Vagina (tissue), 2 donors: Measurements from ENCODE around the gene CSMD2. TPM values are rescaled to one million over a fixed set of nuclear protein-coding genes. Genes with fewer than 3 reads are reported as not detected.

Experiments used
- DNase-seq, 2 donors: peaks; one replicate each; pipeline ENCODE4 v3.0.0-alpha.2; 2017; ENCODE audit errors: extremely low spot score in 2 of 2
- H3K27ac ChIP-seq: fragments of 200-600 bp; sonication (generic); one replicate; pipeline ENCODE4 v1.5.1; 2019
- H3K27me3 ChIP-seq: fragments of 200-600 bp; sonication (generic); one replicate; pipeline ENCODE4 v1.5.1; 2019
- H3K36me3 ChIP-seq, 2 donors: fragments of 200-600 bp; sonication (generic); one replicate each; pipeline ENCODE4 v1.5.1; 2017 to 2019
- H3K4me1 ChIP-seq: fragments of 200-600 bp; sonication (generic); one replicate; pipeline ENCODE4 v1.5.1; 2019
- H3K4me3 ChIP-seq, 2 donors: fragments of 200-600 bp; sonication (generic); 1 replicate in 1 of 2; 2 replicates in 1 of 2; pipeline ENCODE4 v1.5.1; 2016 to 2019
- H3K9me3 ChIP-seq: fragments of 200-600 bp; sonication (generic); one replicate; pipeline ENCODE4 v1.5.1; 2019
- CTCF ChIP-seq, 3 experiments: fragments of 450-650 bp in 2 of 3; fragments of 200-600 bp in 1 of 3; sonication (generic) in 1 of 3; IDR thresholded peaks; one replicate each; pipeline ENCODE4 v1.5.1; 2017 to 2019; ENCODE audit warnings: antibody characterized with exemption in 3 of 3, mild to moderate bottlenecking in 2 of 3, moderate library complexity in 2 of 3
- POLR2A ChIP-seq, 2 donors: fragments of 450-650 bp; IDR thresholded peaks; one replicate each; pipeline ENCODE4 v1.6.1; 2017; ENCODE audit warnings: antibody characterized with exemption in 2 of 2, mild to moderate bottlenecking in 2 of 2, moderate library complexity in 2 of 2
- POLR2AphosphoS5 ChIP-seq, 2 donors: sonication (generic); formaldehyde crosslinking; IDR thresholded peaks; one replicate each; pipeline ENCODE4 v1.9.0; 2017; ENCODE audit warnings: antibody characterized with exemption in 2 of 2, mild to moderate bottlenecking in 2 of 2, low read depth in 1 of 2; ENCODE audit not compliant: insufficient read depth in 1 of 2
- intact Hi-C: fragments of 100-400 bp; cut with DNase I; formaldehyde crosslinking; loops from one replicate; pipeline ENCODE4 v1.15.1; 2023
- total RNA-seq: library from RNA; depleted of rRNA; stranded (reverse); fragments of >200 nt; gene quantifications from one replicate; pipeline ENCODE4 v1.2.3, GENCODE V29; 2016

CSMD2 gene
- total RNA-seq, 1 donor from 2014 or later: 0.25 TPM

GRCh38 chr1:33626801-33627200 is 538.2 kb downstream of the CSMD2 start:
- intact Hi-C loops: no loop called here
- H3K36me3 ChIP-seq: no peaks in the 10 kb centered on the region
- TF ChIP-seq POLR2AphosphoS5 (IDR thresholded peaks at IDR 0.05; ENCODE audit: insufficient read depth in 1 of 2, low read depth in 1 of 2): no peak
- TF ChIP-seq CTCF (IDR thresholded peaks at IDR 0.05): no peak
- no peak for TF ChIP-seq POLR2A (IDR thresholded peaks at IDR 0.05)

GRCh38 chr1:33624991-33625870 is 539.8 kb downstream of the CSMD2 start:
- no peak overlapping the region for H3K27ac ChIP-seq
- H3K4me3 ChIP-seq: no peak overlapping the region
- TF ChIP-seq POLR2A (IDR thresholded peaks at IDR 0.05) (no peak), CTCF (IDR thresholded peaks at IDR 0.05) (no peak), POLR2AphosphoS5 (IDR thresholded peaks at IDR 0.05; ENCODE audit: insufficient read depth in 1 of 2, low read depth in 1 of 2) (no peak)
- peak in 1 of 2 donors; percentile 93 for DNase-seq
- no peaks in the 10 kb centered on the region for H3K4me1 ChIP-seq
- intact Hi-C loops: no loop called here
- H3K9me3 ChIP-seq: no peaks in the 10 kb centered on the region
- no peaks in the 10 kb centered on the region for H3K36me3 ChIP-seq
- no peaks in the 10 kb centered on the region for H3K27me3 ChIP-seq

More at GRCh38 chr1:33626801-33627200, 538.2 kb downstream of the CSMD2 start:
- DNase-seq: no peak
- Histone ChIP-seq H3K27me3 (no peaks in the 10 kb centered on the region), H3K27ac (no peak overlapping the region), H3K9me3 (no peaks in the 10 kb centered on the region), H3K4me1 (no peaks in the 10 kb centered on the region), H3K4me3 (no peak overlapping the region)

- Histone ChIP-seq H3K27ac (no peak overlapping the region), H3K4me1 (no peaks in the 10 kb centered on the region), H3K4me3 (no peak overlapping the region), H3K9me3 (no peaks in the 10 kb centered on the region), H3K27me3 (no peaks in the 10 kb centered on the region), H3K36me3 (no peaks in the 10 kb centered on the region)
- peak in 1 of 2 donors; percentile 91 for DNase-seq
- no peak for TF ChIP-seq POLR2A (IDR thresholded peaks at IDR 0.05)
- no peak for TF ChIP-seq POLR2AphosphoS5 (IDR thresholded peaks at IDR 0.05; ENCODE audit: insufficient read depth in 1 of 2, low read depth in 1 of 2)
- TF ChIP-seq CTCF (IDR thresholded peaks at IDR 0.05): no peak
- intact Hi-C loops: no loop called here
Observed at GRCh38 chr1:33624261-33624990, 540.6 kb downstream of the CSMD2 start.

- Histone ChIP-seq H3K4me1 (no peaks in the 10 kb centered on the region), H3K9me3 (no peaks in the 10 kb centered on the region), H3K27ac (no peak overlapping the region), H3K36me3 (no peaks in the 10 kb centered on the region), H3K27me3 (no peaks in the 10 kb centered on the region), H3K4me3 (no peak overlapping the region)
- TF ChIP-seq POLR2AphosphoS5 (IDR thresholded peaks at IDR 0.05; ENCODE audit: insufficient read depth in 1 of 2, low read depth in 1 of 2) (no peak), POLR2A (IDR thresholded peaks at IDR 0.05) (no peak), CTCF (IDR thresholded peaks at IDR 0.05) (no peak)
- DNase-seq: peak in 1 of 2 donors; percentile 34
- intact Hi-C loops: no loop called here
Observed at GRCh38 chr1:33623811-33624210, 541.2 kb downstream of the CSMD2 start.
